ENCODE measurements around the gene PCSK1. TPM values are rescaled to one million over a fixed set of nuclear protein-coding genes. Genes with fewer than 3 reads are reported as not detected.

PCSK1 gene
- total RNA-seq, 1 donor from 2014 or later: 0.38 TPM

DNA sequence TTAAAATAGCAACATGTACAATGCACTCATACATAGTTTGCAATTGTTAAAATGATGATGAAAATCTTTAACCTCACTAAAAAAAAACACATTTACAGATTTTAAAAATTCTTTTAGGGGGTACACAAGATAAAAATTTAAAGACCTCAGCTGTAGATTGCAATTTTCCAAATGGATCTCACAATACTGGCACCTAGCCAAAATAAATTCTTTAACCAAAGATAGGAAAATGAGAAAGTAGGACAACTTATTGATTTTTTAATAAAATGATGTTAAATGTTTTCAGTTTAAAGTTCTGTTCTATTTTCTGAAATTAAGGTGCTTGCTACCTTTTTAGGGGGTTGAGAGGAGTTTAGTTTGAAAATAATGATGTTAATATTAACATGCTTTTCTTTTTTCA is 90.0 kb downstream of the PCSK1 start:
- DNase-seq: no peak
- Histone ChIP-seq H3K36me3 (no peaks in the 10 kb centered on the region), H3K4me3 (no peak overlapping the region), H3K27ac (replicated peaks) (no peak overlapping the region), H3K27me3 (ENCODE audit: low read depth) (no peaks in the 10 kb centered on the region), H3K9me3 (replicated peaks) (no peaks in the 10 kb centered on the region), H3K4me1 (peaks cover 19% of the 10 kb centered on the region)
- intact Hi-C loops (cut with micrococcal nuclease): loop anchor here (5.0 kb wide), 1 partner anchor 259 kb away; no protein-coding TSS in a partner anchor
- TF ChIP-seq, protein P1, sequence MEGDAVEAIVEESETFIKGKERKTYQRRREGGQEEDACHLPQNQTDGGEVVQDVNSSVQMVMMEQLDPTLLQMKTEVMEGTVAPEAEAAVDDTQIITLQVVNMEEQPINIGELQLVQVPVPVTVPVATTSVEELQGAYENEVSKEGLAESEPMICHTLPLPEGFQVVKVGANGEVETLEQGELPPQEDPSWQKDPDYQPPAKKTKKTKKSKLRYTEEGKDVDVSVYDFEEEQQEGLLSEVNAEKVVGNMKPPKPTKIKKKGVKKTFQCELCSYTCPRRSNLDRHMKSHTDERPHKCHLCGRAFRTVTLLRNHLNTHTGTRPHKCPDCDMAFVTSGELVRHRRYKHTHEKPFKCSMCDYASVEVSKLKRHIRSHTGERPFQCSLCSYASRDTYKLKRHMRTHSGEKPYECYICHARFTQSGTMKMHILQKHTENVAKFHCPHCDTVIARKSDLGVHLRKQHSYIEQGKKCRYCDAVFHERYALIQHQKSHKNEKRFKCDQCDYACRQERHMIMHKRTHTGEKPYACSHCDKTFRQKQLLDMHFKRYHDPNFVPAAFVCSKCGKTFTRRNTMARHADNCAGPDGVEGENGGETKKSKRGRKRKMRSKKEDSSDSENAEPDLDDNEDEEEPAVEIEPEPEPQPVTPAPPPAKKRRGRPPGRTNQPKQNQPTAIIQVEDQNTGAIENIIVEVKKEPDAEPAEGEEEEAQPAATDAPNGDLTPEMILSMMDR (IDR thresholded peaks at IDR 0.05; ENCODE audit: borderline replicate concordance): no peak

DNA sequence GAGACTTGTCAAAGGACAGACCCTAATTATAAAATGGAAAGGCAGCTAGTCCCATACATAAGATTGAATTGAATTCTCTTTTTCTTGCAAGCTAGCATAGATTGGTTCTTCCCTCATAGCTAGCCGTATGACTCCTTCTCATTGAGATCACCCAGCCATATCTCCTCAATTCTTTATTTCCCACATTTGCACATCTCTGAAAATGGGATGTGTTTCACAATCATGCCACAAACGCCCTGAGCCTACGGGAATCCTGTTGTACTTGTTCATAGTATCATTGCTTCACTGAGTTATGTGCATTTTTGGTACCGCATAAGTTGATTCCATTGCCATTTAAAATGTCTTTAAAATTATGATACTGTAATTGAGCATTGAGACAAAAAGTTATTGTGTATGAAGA is 90.5 kb downstream of the PCSK1 start:
- Histone ChIP-seq H3K27ac (replicated peaks) (no peak overlapping the region), H3K4me3 (no peak overlapping the region), H3K27me3 (ENCODE audit: low read depth) (no peaks in the 10 kb centered on the region), H3K4me1 (peaks cover 21% of the 10 kb centered on the region), H3K9me3 (replicated peaks) (no peaks in the 10 kb centered on the region), H3K36me3 (no peaks in the 10 kb centered on the region)
- intact Hi-C loops (cut with micrococcal nuclease): loop anchor here (5.0 kb wide), 1 partner anchor 260 kb away; no protein-coding TSS in a partner anchor
- no peak for DNase-seq
- TF ChIP-seq, protein P1 (IDR thresholded peaks at IDR 0.05; ENCODE audit: borderline replicate concordance): no peak

Other genes with a start within 250 kb of the PCSK1 start
- gene CAST, start 229.1 kb upstream of the PCSK1 start, total RNA-seq: 649 TPM

Measured in left ventricle myocardium inferior (tissue), 1 donor.